ENCODE data around the gene COL4A2. TPM values are rescaled to one million over a fixed set of nuclear protein-coding genes. Genes with fewer than 3 reads are reported as not detected.

COL4A2 gene
- total RNA-seq, 1 donor from 2014 or later, result 7.6 TPM

GRCh38 chr13:110477706-110478245 is 170.7 kb downstream of the COL4A2 start:
- no peak for DNase-seq (ENCODE audit: low read depth)
- no peak overlapping the region for H3K4me3 ChIP-seq (ENCODE audit: low read depth, low read length)
- TF ChIP-seq CTCF (IDR thresholded peaks at IDR 0.05; ENCODE audit: insufficient read depth, low read length, severe bottlenecking), result no peak
- no peaks in the 10 kb centered on the region for H3K27me3 ChIP-seq (ENCODE audit: control insufficient read depth, insufficient read depth, low read length)
- FAIRE-seq, result no peak
- H3K36me3 ChIP-seq (ENCODE audit: control insufficient read depth, insufficient read depth, low read length), result no peaks in the 10 kb centered on the region

GRCh38 chr13:110478405-110479214 is 171.5 kb downstream of the COL4A2 start:
- TF ChIP-seq CTCF (IDR thresholded peaks at IDR 0.05; ENCODE audit: insufficient read depth, low read length, severe bottlenecking), result no peak
- DNase-seq (ENCODE audit: low read depth), result no peak
- FAIRE-seq, result no peak
- Histone ChIP-seq H3K27me3 (ENCODE audit: control insufficient read depth, insufficient read depth, low read length) (no peaks in the 10 kb centered on the region), H3K36me3 (ENCODE audit: control insufficient read depth, insufficient read depth, low read length) (no peaks in the 10 kb centered on the region), H3K4me3 (ENCODE audit: low read depth, low read length) (no peak overlapping the region)

- DNase-seq (ENCODE audit: low read depth) (no peak), FAIRE-seq (no peak)
- TF ChIP-seq CTCF (IDR thresholded peaks at IDR 0.05; ENCODE audit: insufficient read depth, low read length, severe bottlenecking), result no peak
Measured at GRCh38 chr13:110479215-110479545, 172.1 kb downstream of the COL4A2 start.

GRCh38 chr13:110479648-110480047 is 172.6 kb downstream of the COL4A2 start:
- no peak for TF ChIP-seq CTCF (IDR thresholded peaks at IDR 0.05; ENCODE audit: insufficient read depth, low read length, severe bottlenecking)
- no peak for FAIRE-seq
- H3K4me3 ChIP-seq (ENCODE audit: low read depth, low read length), result no peak overlapping the region
- no peaks in the 10 kb centered on the region for H3K27me3 ChIP-seq (ENCODE audit: control insufficient read depth, insufficient read depth, low read length)
- DNase-seq (ENCODE audit: low read depth), result no peak
- H3K36me3 ChIP-seq (ENCODE audit: control insufficient read depth, insufficient read depth, low read length), result no peaks in the 10 kb centered on the region

More at GRCh38 chr13:110479215-110479545, 172.1 kb downstream of the COL4A2 start:
- Histone ChIP-seq H3K4me3 (ENCODE audit: low read depth, low read length) (no peak overlapping the region), H3K36me3 (ENCODE audit: control insufficient read depth, insufficient read depth, low read length) (no peaks in the 10 kb centered on the region), H3K27me3 (ENCODE audit: control insufficient read depth, insufficient read depth, low read length) (no peaks in the 10 kb centered on the region)

GRCh38 chr13:110480161-110480560 is 173.1 kb downstream of the COL4A2 start:
- FAIRE-seq, result no peak
- H3K36me3 ChIP-seq (ENCODE audit: control insufficient read depth, insufficient read depth, low read length), result no peaks in the 10 kb centered on the region
- TF ChIP-seq CTCF (IDR thresholded peaks at IDR 0.05; ENCODE audit: insufficient read depth, low read length, severe bottlenecking), result no peak
- no peak overlapping the region for H3K4me3 ChIP-seq (ENCODE audit: low read depth, low read length)
- DNase-seq (ENCODE audit: low read depth), result no peak
- H3K27me3 ChIP-seq (ENCODE audit: control insufficient read depth, insufficient read depth, low read length), result no peaks in the 10 kb centered on the region
